Testis (tissue), 3 donors: ENCODE measurements around the gene ZNF584. TPM values are rescaled to one million over a fixed set of nuclear protein-coding genes. Genes with fewer than 3 reads are reported as not detected.
A peak's percentile ranks its signal among the peaks of the same experiment; 100 is the strongest.

Source experiments
- DNase-seq: peaks from one replicate; pipeline ENCODE4 v3.0.0-alpha.2; 2019
- H3K27ac ChIP-seq, 2 donors: fragments of 200-600 bp; sonication (generic); one replicate each; pipeline ENCODE4 v1.5.1; 2019
- H3K27me3 ChIP-seq: fragments of 200-600 bp; sonication (generic); one replicate; pipeline ENCODE4 v1.5.1; 2019
- H3K36me3 ChIP-seq: fragments of 200-600 bp; sonication (generic); one replicate; pipeline ENCODE4 v1.5.1; 2017; ENCODE audit warnings: low read depth; ENCODE audit errors: missing control alignments
- H3K4me1 ChIP-seq: fragments of 200-600 bp; sonication (generic); one replicate; pipeline ENCODE4 v1.5.1; 2019
- H3K4me3 ChIP-seq, 2 donors: fragments of 200-600 bp; sonication (generic); one replicate each; pipeline ENCODE4 v1.5.1; 2017 to 2019
- H3K9me3 ChIP-seq: fragments of 200-600 bp; sonication (generic); one replicate; pipeline ENCODE4 v1.5.1; 2017
- CTCF ChIP-seq, 3 experiments: fragments of 450-650 bp in 2 of 3; fragments of 200-600 bp in 1 of 3; sonication (generic) in 1 of 3; IDR thresholded peaks; one replicate each; pipeline ENCODE4 v1.5.1; 2016 to 2019; ENCODE audit warnings: antibody characterized with exemption in 3 of 3, mild to moderate bottlenecking in 2 of 3, moderate library complexity in 1 of 3
- POLR2A ChIP-seq: fragments of 450-650 bp; IDR thresholded peaks from one replicate; pipeline ENCODE4 v1.6.1; 2017; ENCODE audit warnings: antibody characterized with exemption, mild to moderate bottlenecking, moderate library complexity
- WGBS, 2 donors: methylation state at CpG; one replicate each; pipeline ENCODE4 v1.1.5; 2018; 5-methylcytosine and 5-hydroxymethylcytosine counted together
- intact Hi-C: fragments of 100-400 bp; cut with DNase I; formaldehyde crosslinking; loops from one replicate; pipeline ENCODE4 v1.15.1; 2023; ENCODE audit warnings: low total_unique reads
- polyA plus RNA-seq: library from polyadenylated mRNA; stranded (reverse); fragments of 350-450 nt; fragmentation: Illumina TruSeq; extraction: RNeasy Lipid Tissue Mini Kit (QIAGEN cat#74804); gene quantifications from one replicate; pipeline ENCODE4 v1.2.3, GENCODE V29; 2014; ENCODE audit warnings: low read depth, low replicate concordance; ENCODE audit not compliant: insufficient read depth
- total RNA-seq, 2 donors: library from RNA; depleted of rRNA; stranded (reverse); fragments of >200 nt; gene quantifications; one replicate each; pipeline ENCODE4 v1.2.3, GENCODE V29; 2016

ZNF584 gene
- total and polyA plus RNA-seq, 3 donors from 2014 or later, result 10.4 to 33.9 (median 22.1) TPM

GRCh38 chr19:58366585-58367430, 41.6 kb upstream of the ZNF584 start:
- no peaks in the 10 kb centered on the region for H3K27me3 ChIP-seq
- TF ChIP-seq CTCF (IDR thresholded peaks at IDR 0.05) (no peak), POLR2A (no peak)
- no peaks in the 10 kb centered on the region for H3K36me3 ChIP-seq
- intact Hi-C loops, result no loop called here
- H3K4me3 ChIP-seq, result peak overlapping the region in 1 of 2 donors; percentile 48
- no peaks in the 10 kb centered on the region for H3K4me1 ChIP-seq
- WGBS, 2 donors, result 77 to 83% methylated on average over 19 to 32 of the region's 32 CpGs
- DNase-seq, result no peak
- H3K27ac ChIP-seq, result peak overlapping the region in 1 of 2 donors; percentile 16
- H3K9me3 ChIP-seq, result no peaks in the 10 kb centered on the region

- H3K36me3 ChIP-seq, result no peaks in the 10 kb centered on the region
- H3K27ac ChIP-seq, result peak overlapping the region in 1 of 2 donors; percentile 16
- peaks cover 6% of the 10 kb centered on the region for H3K4me1 ChIP-seq
- intact Hi-C loops, result no loop called here
- H3K9me3 ChIP-seq, result no peaks in the 10 kb centered on the region
- peak overlapping the region; percentile 21 to 48 for H3K4me3 ChIP-seq
- H3K27me3 ChIP-seq, result no peaks in the 10 kb centered on the region
- DNase-seq, result peak; percentile 37
- 63 to 68% methylated on average over 44 to 88 of the region's 106 CpGs for WGBS, 2 donors
- no peak for TF ChIP-seq CTCF (IDR thresholded peaks at IDR 0.05)
- no peak for TF ChIP-seq POLR2A
Observed at GRCh38 chr19:58367698-58368454, 40.6 kb upstream of the ZNF584 start.

- Histone ChIP-seq H3K4me3 (peak overlapping the region; percentile 21 to 48), H3K36me3 (no peaks in the 10 kb centered on the region), H3K4me1 (peaks cover 7% of the 10 kb centered on the region), H3K27me3 (no peaks in the 10 kb centered on the region), H3K9me3 (no peaks in the 10 kb centered on the region), H3K27ac (no peak overlapping the region)
- TF ChIP-seq CTCF (IDR thresholded peaks at IDR 0.05) (no peak), POLR2A (no peak)
- 60 to 81% methylated on average over 37 to 68 of the region's 68 CpGs for WGBS, 2 donors
- intact Hi-C loops, result no loop called here
- no peak for DNase-seq
Observed at GRCh38 chr19:58368561-58369360, 39.7 kb upstream of the ZNF584 start.

GRCh38 chr19:58372311-58373133, 35.9 kb upstream of the ZNF584 start:
- no peak overlapping the region for H3K4me3 ChIP-seq
- TF ChIP-seq CTCF (IDR thresholded peaks at IDR 0.05) (peak in 1 of 3 experiments; percentile 31), POLR2A (no peak)
- H3K4me1 ChIP-seq, result peaks cover 7% of the 10 kb centered on the region
- H3K27ac ChIP-seq, result no peak overlapping the region
- no peaks in the 10 kb centered on the region for H3K9me3 ChIP-seq
- DNase-seq, result peak; percentile 48
- H3K36me3 ChIP-seq, result no peaks in the 10 kb centered on the region
- no peaks in the 10 kb centered on the region for H3K27me3 ChIP-seq
- 55 to 64% methylated on average over 14 to 15 of the region's 15 CpGs for whole genome bisulfite sequencing, 2 donors
- intact Hi-C loops, result no loop called here
